H9 (cell line): ENCODE results near the gene PROCR. TPM values are rescaled to one million over a fixed set of nuclear protein-coding genes. Genes with fewer than 3 reads are reported as not detected.
"Not testable (repeated sequence)": the region's sequence is repeated elsewhere in the genome, so short reads cannot be mapped to it uniquely, and the experiment has no call there.

ENCODE experiments used
- DNase-seq: peaks from one replicate; pipeline ENCODE4 v3.0.0-alpha.2; 2017
- H2AFZ ChIP-seq: one replicate; pipeline ENCODE4 v1.6.1; 2013; ENCODE audit warnings: mild to moderate bottlenecking, low read length, control low read depth, moderate library complexity
- H2AK5ac ChIP-seq: 2 replicates; pipeline ENCODE4 v1.6.1; 2013; ENCODE audit warnings: low read length, control low read depth, mixed read lengths; ENCODE audit not compliant: insufficient read length
- H2BK120ac ChIP-seq: one replicate; pipeline ENCODE4 v1.6.1; 2013; ENCODE audit warnings: low read depth, mild to moderate bottlenecking, low read length, control low read depth, inconsistent platforms; ENCODE audit not compliant: poor library complexity, severe bottlenecking
- H2BK12ac ChIP-seq: 2 replicates; pipeline ENCODE4 v1.6.1; 2013; ENCODE audit warnings: low read length, control low read depth, mixed read lengths, low read depth; ENCODE audit not compliant: insufficient read length
- H2BK15ac ChIP-seq: 2 replicates; pipeline ENCODE4 v1.6.1; 2013; ENCODE audit warnings: low read depth, low read length, control low read depth
- H2BK20ac ChIP-seq: one replicate; pipeline ENCODE4 v1.6.1; 2013; ENCODE audit warnings: low read depth, mild to moderate bottlenecking, low read length, control low read depth, inconsistent platforms; ENCODE audit not compliant: poor library complexity, severe bottlenecking
- H2BK5ac ChIP-seq: 2 replicates; pipeline ENCODE4 v1.6.1; 2013; ENCODE audit warnings: low read length, control low read depth, mixed read lengths; ENCODE audit not compliant: insufficient read length
- H3K14ac ChIP-seq: 2 replicates; pipeline ENCODE4 v1.6.1; 2013; ENCODE audit warnings: low read length, control low read depth; ENCODE audit not compliant: insufficient read depth
- H3K18ac ChIP-seq: 2 replicates; pipeline ENCODE4 v1.6.1; 2013; ENCODE audit warnings: low read depth, mild to moderate bottlenecking, mixed read lengths, low read length, control low read depth; ENCODE audit not compliant: insufficient read length
- H3K23ac ChIP-seq: 2 replicates; pipeline ENCODE4 v1.6.1; 2013; ENCODE audit warnings: low read length, control low read depth, mixed read lengths, low read depth; ENCODE audit not compliant: insufficient read length
- H3K23me2 ChIP-seq: 2 replicates; pipeline ENCODE4 v1.6.1; 2013; ENCODE audit warnings: low read depth, mild to moderate bottlenecking, mixed read lengths, low read length, control low read depth; ENCODE audit not compliant: insufficient read length, poor library complexity, severe bottlenecking
- H3K27ac ChIP-seq: 2 replicates; pipeline ENCODE4 v1.5.1; 2013; ENCODE audit warnings: low read length, control low read depth, mixed read lengths, low read depth; ENCODE audit not compliant: insufficient read length
- H3K27me3 ChIP-seq: 2 replicates; pipeline ENCODE4 v1.6.1; 2013; ENCODE audit warnings: low read length, control low read depth, inconsistent platforms; ENCODE audit not compliant: insufficient read depth
- H3K4ac ChIP-seq: 2 replicates; pipeline ENCODE4 v1.6.1; 2013; ENCODE audit warnings: low read depth, mild to moderate bottlenecking, control low read depth, inconsistent platforms, low read length, moderate library complexity
- H3K4me1 ChIP-seq: 2 replicates; pipeline ENCODE4 v1.6.1; 2013; ENCODE audit warnings: low read length, control low read depth, inconsistent platforms; ENCODE audit not compliant: insufficient read depth
- H3K4me2 ChIP-seq: 2 replicates; pipeline ENCODE4 v1.6.1; 2013; ENCODE audit warnings: low read length, control low read depth, mixed read lengths; ENCODE audit not compliant: insufficient read length, insufficient read depth
- H3K56ac ChIP-seq: 2 replicates; pipeline ENCODE4 v1.6.1; 2013; ENCODE audit warnings: low read depth, mild to moderate bottlenecking, mixed read lengths, low read length, control low read depth; ENCODE audit not compliant: insufficient read length
- H3K79me1 ChIP-seq: 2 replicates; pipeline ENCODE4 v1.6.1; 2013; ENCODE audit warnings: low read depth, mild to moderate bottlenecking, moderate library complexity, low read length, control low read depth, inconsistent platforms; ENCODE audit not compliant: insufficient read depth, poor library complexity, severe bottlenecking
- H3K79me2 ChIP-seq: 2 replicates; pipeline ENCODE4 v1.6.1; 2013; ENCODE audit warnings: low read length, control low read depth, inconsistent platforms; ENCODE audit not compliant: insufficient read depth
- H3K9ac ChIP-seq: 2 replicates; pipeline ENCODE4 v1.6.1; 2013; ENCODE audit warnings: low read length, control low read depth, mixed read lengths; ENCODE audit not compliant: insufficient read length; ENCODE audit errors: extremely low read depth
- H3K9me3 ChIP-seq: one replicate; pipeline ENCODE4 v1.6.1; 2013; ENCODE audit warnings: low read depth, low read length, inconsistent platforms; ENCODE audit not compliant: control insufficient read depth
- H3T11ph ChIP-seq: one replicate; pipeline ENCODE4 v1.6.1; 2013; ENCODE audit warnings: mild to moderate bottlenecking, low read length, control low read depth, inconsistent platforms
- H4K20me1 ChIP-seq: one replicate; pipeline ENCODE4 v1.6.1; 2013; ENCODE audit not compliant: control insufficient read depth, insufficient read length, insufficient read depth
- H4K5ac ChIP-seq: 2 replicates; pipeline ENCODE4 v1.6.1; 2013; ENCODE audit warnings: low read depth, mild to moderate bottlenecking, mixed read lengths, low read length, control low read depth; ENCODE audit not compliant: insufficient read length
- H4K8ac ChIP-seq: replicated peaks from 2 replicates; pipeline ENCODE4 v1.6.1; 2013; ENCODE audit warnings: low read length, control low read depth, mixed read lengths, low read depth; ENCODE audit not compliant: insufficient read length
- H4K91ac ChIP-seq: 2 replicates; pipeline ENCODE4 v1.6.1; 2013; ENCODE audit warnings: low read depth, mild to moderate bottlenecking, moderate library complexity, mixed read lengths, low read length, control low read depth; ENCODE audit not compliant: insufficient read length
- H3K27ac Mint-ChIP-seq, 3 experiments: 2 replicates in 2 of 3; 3 replicates in 1 of 3; pipeline ENCODE4 v1.8.0; 2020 to 2021; ENCODE audit warnings: mixed read lengths in 3 of 3, mild to moderate bottlenecking in 1 of 3, moderate library complexity in 1 of 3
- H3K27me3 Mint-ChIP-seq: 2 replicates; pipeline ENCODE4 v1.8.0; 2021; ENCODE audit warnings: low read depth, mild to moderate bottlenecking, moderate library complexity, mixed read lengths
- H3K36me3 Mint-ChIP-seq, 3 experiments: 2 replicates in 2 of 3; 3 replicates in 1 of 3; pipeline ENCODE4 v1.8.0; 2020 to 2021; ENCODE audit warnings: low read depth in 3 of 3, mixed read lengths in 3 of 3; ENCODE audit not compliant: insufficient read depth in 1 of 3
- H3K4me1 Mint-ChIP-seq, 2 experiments: 2 replicates each; pipeline ENCODE4 v1.8.0; 2020; ENCODE audit warnings: mixed read lengths in 2 of 2
- H3K4me3 Mint-ChIP-seq, 2 experiments: 2 replicates in 1 of 2; 3 replicates in 1 of 2; pipeline ENCODE4 v1.8.0; 2020 to 2021; ENCODE audit warnings: mild to moderate bottlenecking in 2 of 2, mixed read lengths in 2 of 2, moderate library complexity in 1 of 2
- H3K9me3 Mint-ChIP-seq, 2 experiments: 2 replicates in 1 of 2; 3 replicates in 1 of 2; pipeline ENCODE4 v1.8.0; 2020; ENCODE audit warnings: mild to moderate bottlenecking in 2 of 2, mixed read lengths in 2 of 2, moderate library complexity in 1 of 2
- CTCF ChIP-seq: fragments of 200-600 bp; sonication (generic); conservative IDR thresholded peaks from 3 replicates; pipeline ENCODE4 v1.8.0; 2021; ENCODE audit warnings: antibody characterized with exemption, mild to moderate bottlenecking
- WGBS: extraction: QIAGEN DNeasy Blood & Tissue Kit; methylation state at CpG from one replicate; pipeline ENCODE4 v1.1.7; 2013; ENCODE audit warnings: missing lambda C conversion rate, low lambda C conversion rate, mixed read lengths; ENCODE audit not compliant: insufficient read length; ENCODE audit errors: extremely low coverage; 5-methylcytosine and 5-hydroxymethylcytosine counted together
- total RNA-seq: library from RNA; stranded (reverse); gene quantifications from 2 replicates; pipeline ENCODE4 v1.2.1, GENCODE V29; 2021

The PROCR gene
- total RNA-seq, 1 experiment from 2014 or later: 6.4 TPM

- no peaks in the 10 kb centered on the region for H3K79me1 ChIP-seq
- no CpG with 5 or more reads among the region's 6 CpGs for WGBS
- no peak overlapping the region for H3K27ac Mint-ChIP-seq
Measured at GRCh38 chr20:35156978-35157377, 14.9 kb upstream of the PROCR start.

GRCh38 chr20:35160341-35160740, 11.5 kb upstream of the PROCR start:
- H3K4me1 Mint-ChIP-seq, H3K36me3 Mint-ChIP-seq, DNase-seq: not testable (repeated sequence)

More at GRCh38 chr20:35156978-35157377, 14.9 kb upstream of the PROCR start:
- no peak overlapping the region for H3K4ac ChIP-seq
- H2BK15ac ChIP-seq: no peak overlapping the region
- Mint-ChIP-seq H3K4me1 (peaks cover 0 to 9% of the 10 kb centered on the region in 2 experiments; a peak in 3 of 4 replicates), H3K27me3 (no peaks in the 10 kb centered on the region), H3K4me3 (no peak overlapping the region), H3K9me3 (peaks cover 5 to 6% of the 10 kb centered on the region in 2 experiments; a peak in 4 of 5 replicates), H3K36me3 (peaks cover 0 to 7% (median 4%) of the 10 kb centered on the region in 3 experiments; a peak in 2 of 7 replicates)
- H3K18ac ChIP-seq: no peak overlapping the region
- no peaks in the 10 kb centered on the region for H3K27me3 ChIP-seq
- H2BK12ac ChIP-seq: no peak overlapping the region
- H3K4me2 ChIP-seq: no peak overlapping the region
- H3K23me2 ChIP-seq: no peaks in the 10 kb centered on the region
- no peaks in the 10 kb centered on the region for H3K79me2 ChIP-seq
- TF ChIP-seq CTCF: no peak
- no peak overlapping the region for H3K56ac ChIP-seq
- H3K27ac ChIP-seq: no peak overlapping the region
- no peak overlapping the region for H3K14ac ChIP-seq
- H3K9ac ChIP-seq: no peak overlapping the region
- no peaks in the 10 kb centered on the region for H3K4me1 ChIP-seq
- H2BK5ac ChIP-seq: no peak overlapping the region
- H2AFZ ChIP-seq: no peak overlapping the region
- H3T11ph ChIP-seq: no peak overlapping the region
- H2BK120ac ChIP-seq: no peak overlapping the region
- H3K9me3 ChIP-seq: peaks cover 4% of the 10 kb centered on the region
- no peak for DNase-seq
- no peak overlapping the region for H4K5ac ChIP-seq
- H2AK5ac ChIP-seq: no peak overlapping the region
- no peak overlapping the region for H4K8ac ChIP-seq
- H4K20me1 ChIP-seq: no peaks in the 10 kb centered on the region
- no peak overlapping the region for H3K23ac ChIP-seq
- H2BK20ac ChIP-seq: no peak overlapping the region
- H4K91ac ChIP-seq: no peak overlapping the region

More at GRCh38 chr20:35160341-35160740, 11.5 kb upstream of the PROCR start:
- H4K8ac ChIP-seq, H2AK5ac ChIP-seq, H2AFZ ChIP-seq, H3K23ac ChIP-seq, H4K91ac ChIP-seq, H3K9me3 ChIP-seq, H2BK12ac ChIP-seq, H3K9ac ChIP-seq, H4K20me1 ChIP-seq, H3K27me3 Mint-ChIP-seq, H2BK120ac ChIP-seq, H2BK20ac ChIP-seq, H3K27ac ChIP-seq, H3K9me3 Mint-ChIP-seq, H3K23me2 ChIP-seq, H3K4ac ChIP-seq, H3T11ph ChIP-seq, H3K4me3 Mint-ChIP-seq, H3K79me1 ChIP-seq, H3K18ac ChIP-seq, H3K79me2 ChIP-seq, H3K14ac ChIP-seq, H3K4me1 ChIP-seq, H3K4me2 ChIP-seq, H3K27me3 ChIP-seq, H4K5ac ChIP-seq, H2BK15ac ChIP-seq, H3K56ac ChIP-seq, H2BK5ac ChIP-seq: not testable (repeated sequence)
- WGBS: no CpG with 5 or more reads among the region's 5 CpGs
- peak overlapping the region in 1 of 3 experiments; percentile 68; a peak in 3 of 7 replicates for H3K27ac Mint-ChIP-seq
